ENCODE measurements around the gene PNPLA6. TPM values are rescaled to one million over a fixed set of nuclear protein-coding genes. Genes with fewer than 3 reads are reported as not detected.

PNPLA6 gene
- total RNA-seq (106 TPM), polyA plus RNA-seq (1 to 10 TPM; 6.6 to 9.2 (median 7.2) TPM)

- ATAC-seq (ENCODE audit: low read depth in 2 of 2) (peak; percentile 82 to 84), DNase-seq (peak; percentile 89 to 95 (median 92))
- H3K27ac Mint-ChIP-seq, result peak within 1 kb of the TSS; percentile 87 to 96 (median 93)
- peaks cover 12% of the 10 kb centered on the region for H3K36me3 Mint-ChIP-seq
- Histone ChIP-seq H3K9me3 (ENCODE audit: control insufficient read depth in 2 of 2, low read length in 2 of 2) (no peaks in the 10 kb centered on the region), H3K4me3 (ENCODE audit: low read depth, low read length) (peak within 1 kb of the TSS; percentile 86), H3K4me1 (ENCODE audit: control insufficient read depth, insufficient read depth, low read length, poor library complexity, severe bottlenecking) (peaks cover 36% of the 10 kb centered on the region), H3K36me3 (ENCODE audit: control insufficient read depth, insufficient read depth, low read length) (peaks cover 10% of the 10 kb centered on the region), H3K27me3 (ENCODE audit: control insufficient read depth, insufficient read depth, low read length) (no peaks in the 10 kb centered on the region), H3K27ac (ENCODE audit: insufficient read depth, low read length, poor library complexity, severe bottlenecking) (peak within 1 kb of the TSS; percentile 76)
- H3K4me3 Mint-ChIP-seq, result peak within 1 kb of the TSS; percentile 94 to 100 (median 94)
- peaks cover 4 to 32% (median 8%) of the 10 kb centered on the region in 4 donors for H3K4me1 Mint-ChIP-seq
- no peaks in the 10 kb centered on the region for H3K9me3 Mint-ChIP-seq
- no peaks in the 10 kb centered on the region for H3K27me3 Mint-ChIP-seq
These were observed at the start of gene PNPLA6 for GRCh38 chr19:7535047-7535997. PNPLA6 (plus strand) TSS chr19:7535717; CDS start chr19:7535789, 72 bp downstream.

DNA sequence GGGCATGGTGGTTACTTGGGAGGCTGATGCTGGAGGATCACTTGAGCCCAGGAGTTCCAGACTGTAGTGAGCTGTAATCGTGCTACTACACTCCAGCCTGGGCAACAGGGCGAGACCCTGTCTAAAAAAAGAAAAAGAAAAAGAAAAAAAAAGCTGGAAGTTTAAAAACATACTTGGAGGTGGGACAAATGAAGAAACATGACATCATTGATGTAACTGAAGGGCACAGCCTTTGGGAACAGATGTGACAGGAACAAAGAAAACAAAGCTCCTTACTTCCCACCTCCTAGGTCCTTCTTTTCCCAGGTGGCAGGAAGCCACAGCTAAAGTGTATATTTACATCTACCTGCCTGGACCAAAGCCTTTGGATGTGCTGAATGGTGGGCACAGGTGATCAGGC is 48.6 kb upstream of the PNPLA6 start:
- H3K27ac ChIP-seq (ENCODE audit: insufficient read depth, low read length, poor library complexity, severe bottlenecking), result no peak overlapping the region
- ATAC-seq (ENCODE audit: low read depth in 2 of 2), result no peak
- H3K4me1 Mint-ChIP-seq, result peaks cover 7 to 15% (median 13%) of the 10 kb centered on the region in 4 donors
- DNase-seq, result no peak
- peak overlapping the region in 1 of 3 donors; percentile 77 for H3K27ac Mint-ChIP-seq
- peaks cover 8% of the 10 kb centered on the region for H3K27me3 Mint-ChIP-seq
- no peaks in the 10 kb centered on the region for H3K27me3 ChIP-seq (ENCODE audit: control insufficient read depth, insufficient read depth, low read length)
- no peaks in the 10 kb centered on the region for H3K36me3 Mint-ChIP-seq
- H3K4me1 ChIP-seq (ENCODE audit: control insufficient read depth, insufficient read depth, low read length, poor library complexity, severe bottlenecking), result peaks cover 12% of the 10 kb centered on the region
- H3K9me3 ChIP-seq (ENCODE audit: control insufficient read depth in 2 of 2, low read length in 2 of 2), result no peaks in the 10 kb centered on the region
- H3K36me3 ChIP-seq (ENCODE audit: control insufficient read depth, insufficient read depth, low read length), result no peaks in the 10 kb centered on the region
- H3K4me3 ChIP-seq (ENCODE audit: low read depth, low read length), result no peak overlapping the region
- H3K9me3 Mint-ChIP-seq, result no peaks in the 10 kb centered on the region
- H3K4me3 Mint-ChIP-seq, result peak overlapping the region in 2 of 4 donors; percentile 85 to 89

DNA sequence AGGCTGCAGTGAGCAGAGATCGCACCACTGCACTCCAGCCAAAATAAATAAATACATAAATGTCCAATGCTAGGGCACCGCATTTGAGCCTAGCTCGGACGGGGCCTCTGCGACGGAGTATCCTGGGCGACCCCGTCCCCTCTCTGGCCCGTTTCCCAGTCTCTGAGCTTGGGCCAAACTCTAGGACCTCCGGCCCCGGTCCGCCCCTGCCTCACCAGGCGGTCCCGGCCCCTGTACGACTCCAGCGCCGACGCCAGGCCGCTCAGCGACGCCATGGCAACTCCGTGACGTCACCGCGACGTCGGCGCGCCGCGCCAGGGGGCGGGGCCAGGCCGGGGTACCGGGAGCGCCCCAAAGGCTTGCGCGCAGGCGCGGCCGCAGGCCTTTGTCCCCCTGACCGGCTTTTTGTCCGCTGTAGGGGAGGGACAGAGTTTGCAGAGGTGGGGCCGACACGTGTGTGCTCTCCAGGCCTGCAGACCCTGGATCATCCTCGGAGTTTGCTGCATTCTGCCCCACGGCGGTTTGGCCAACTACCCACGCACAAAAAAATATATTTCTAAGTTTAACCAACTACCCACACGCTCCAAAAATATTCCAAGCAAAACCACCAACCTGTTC is 46.7 kb upstream of the PNPLA6 start, which contains the start of gene PEX11G:
Gene PEX11G, minus strand, starts transcription at position 300 of the 618 bp plus-strand sequence. Its CDS starts 25 bp downstream, at position 275.
- peak; percentile 88 to 91 for ATAC-seq (ENCODE audit: low read depth in 2 of 2)
- Histone ChIP-seq H3K27ac (ENCODE audit: insufficient read depth, low read length, poor library complexity, severe bottlenecking) (peak within 1 kb of the TSS; percentile 55), H3K36me3 (ENCODE audit: control insufficient read depth, insufficient read depth, low read length) (no peaks in the 10 kb centered on the region), H3K27me3 (ENCODE audit: control insufficient read depth, insufficient read depth, low read length) (no peaks in the 10 kb centered on the region), H3K9me3 (ENCODE audit: control insufficient read depth in 2 of 2, low read length in 2 of 2) (no peaks in the 10 kb centered on the region), H3K4me1 (ENCODE audit: control insufficient read depth, insufficient read depth, low read length, poor library complexity, severe bottlenecking) (peaks cover 6% of the 10 kb centered on the region), H3K4me3 (ENCODE audit: low read depth, low read length) (peak within 1 kb of the TSS; percentile 86)
- peak; percentile 85 to 87 (median 86) for DNase-seq
- Mint-ChIP-seq H3K4me1 (peaks cover 6 to 10% (median 8%) of the 10 kb centered on the region in 4 donors), H3K27me3 (peaks cover 11% of the 10 kb centered on the region), H3K4me3 (peak within 1 kb of the TSS; percentile 89 to 92 (median 92)), H3K27ac (peak within 1 kb of the TSS in 2 of 3 donors; percentile 88 to 93), H3K36me3 (no peaks in the 10 kb centered on the region), H3K9me3 (no peaks in the 10 kb centered on the region)

- peak overlapping the region; percentile 86 for H3K4me3 ChIP-seq (ENCODE audit: low read depth, low read length)
- peaks cover 6% of the 10 kb centered on the region for H3K27me3 Mint-ChIP-seq
- ATAC-seq (ENCODE audit: low read depth in 2 of 2), result no peak
These were observed 45.9 kb upstream of the PNPLA6 start for GRCh38 chr19:7489609-7490044.

DNA sequence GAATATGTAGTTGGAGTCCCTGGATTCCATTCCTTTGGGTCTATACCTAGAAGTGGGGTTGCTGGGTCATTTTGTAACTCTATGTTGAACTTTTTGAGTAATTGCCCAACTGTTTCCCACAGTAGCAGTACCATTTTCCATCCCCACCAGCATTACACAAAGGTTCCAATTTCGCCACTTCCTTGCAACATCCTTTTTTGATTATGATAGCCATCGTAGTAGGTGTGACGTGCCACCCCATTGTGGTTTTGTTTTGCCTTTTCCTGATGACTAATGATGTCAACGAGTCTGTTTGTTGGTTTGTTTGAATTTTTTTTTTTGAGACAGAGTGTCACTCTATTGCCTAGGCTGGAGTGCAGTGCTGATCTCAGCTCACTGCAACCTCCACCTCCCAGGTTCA is 43.4 kb upstream of the PNPLA6 start:
- peaks cover 25% of the 10 kb centered on the region for H3K27me3 Mint-ChIP-seq
- DNase-seq (peak in 1 of 3 donors; percentile 30), ATAC-seq (ENCODE audit: low read depth in 2 of 2) (no peak)
- no peaks in the 10 kb centered on the region for H3K27me3 ChIP-seq (ENCODE audit: control insufficient read depth, insufficient read depth, low read length)
- peak overlapping the region in 2 of 4 donors; percentile 29 to 72 for H3K4me3 Mint-ChIP-seq
- no peak overlapping the region for H3K27ac ChIP-seq (ENCODE audit: insufficient read depth, low read length, poor library complexity, severe bottlenecking)
- peaks cover 0 to 2% (median 0%) of the 10 kb centered on the region in 7 donors for H3K9me3 Mint-ChIP-seq
- H3K9me3 ChIP-seq (ENCODE audit: control insufficient read depth in 2 of 2, low read length in 2 of 2), result no peaks in the 10 kb centered on the region
- H3K36me3 Mint-ChIP-seq, result no peaks in the 10 kb centered on the region
- no peak overlapping the region for H3K4me3 ChIP-seq (ENCODE audit: low read depth, low read length)
- no peaks in the 10 kb centered on the region for H3K36me3 ChIP-seq (ENCODE audit: control insufficient read depth, insufficient read depth, low read length)
- H3K4me1 Mint-ChIP-seq, result peaks cover 6 to 10% (median 8%) of the 10 kb centered on the region in 4 donors
- H3K4me1 ChIP-seq (ENCODE audit: control insufficient read depth, insufficient read depth, low read length, poor library complexity, severe bottlenecking), result peaks cover 6% of the 10 kb centered on the region
- H3K27ac Mint-ChIP-seq, result peak overlapping the region in 2 of 3 donors; percentile 6 to 76

More at GRCh38 chr19:7489609-7490044, 45.9 kb upstream of the PNPLA6 start:
- no peak for DNase-seq
- no peaks in the 10 kb centered on the region for H3K27me3 ChIP-seq (ENCODE audit: control insufficient read depth, insufficient read depth, low read length)
- Mint-ChIP-seq H3K4me3 (peak overlapping the region; percentile 89 to 92 (median 92)), H3K36me3 (no peaks in the 10 kb centered on the region), H3K27ac (peak overlapping the region in 2 of 3 donors; percentile 88 to 93), H3K9me3 (no peaks in the 10 kb centered on the region), H3K4me1 (peaks cover 6 to 10% (median 8%) of the 10 kb centered on the region in 4 donors)
- H3K9me3 ChIP-seq (ENCODE audit: control insufficient read depth in 2 of 2, low read length in 2 of 2), result no peaks in the 10 kb centered on the region
- peaks cover 6% of the 10 kb centered on the region for H3K4me1 ChIP-seq (ENCODE audit: control insufficient read depth, insufficient read depth, low read length, poor library complexity, severe bottlenecking)
- H3K36me3 ChIP-seq (ENCODE audit: control insufficient read depth, insufficient read depth, low read length), result no peaks in the 10 kb centered on the region
- H3K27ac ChIP-seq (ENCODE audit: insufficient read depth, low read length, poor library complexity, severe bottlenecking), result no peak overlapping the region

- peaks cover 25% of the 10 kb centered on the region for H3K27me3 Mint-ChIP-seq
- peak overlapping the region in 1 of 3 donors; percentile 6 for H3K27ac Mint-ChIP-seq
- H3K27ac ChIP-seq (ENCODE audit: insufficient read depth, low read length, poor library complexity, severe bottlenecking), result no peak overlapping the region
These were observed 43.0 kb upstream of the PNPLA6 start for GRCh38 chr19:7492558-7492957.

GRCh38 chr19:7494416-7495098 is 41.0 kb upstream of the PNPLA6 start:
- Mint-ChIP-seq H3K27me3 (peaks cover 35% of the 10 kb centered on the region), H3K9me3 (peaks cover 0 to 3% (median 0%) of the 10 kb centered on the region in 7 donors), H3K4me1 (peaks cover under 1 to 7% (median 5%) of the 10 kb centered on the region in 4 donors), H3K4me3 (peak overlapping the region in 1 of 4 donors; percentile 15), H3K27ac (no peak overlapping the region), H3K36me3 (no peaks in the 10 kb centered on the region)
- peaks cover under 1% of the 10 kb centered on the region for H3K4me1 ChIP-seq (ENCODE audit: control insufficient read depth, insufficient read depth, low read length, poor library complexity, severe bottlenecking)
- H3K27ac ChIP-seq (ENCODE audit: insufficient read depth, low read length, poor library complexity, severe bottlenecking), result no peak overlapping the region
- H3K4me3 ChIP-seq (ENCODE audit: low read depth, low read length), result no peak overlapping the region
- H3K36me3 ChIP-seq (ENCODE audit: control insufficient read depth, insufficient read depth, low read length), result no peaks in the 10 kb centered on the region
- no peaks in the 10 kb centered on the region for H3K9me3 ChIP-seq (ENCODE audit: control insufficient read depth in 2 of 2, low read length in 2 of 2)
- H3K27me3 ChIP-seq (ENCODE audit: control insufficient read depth, insufficient read depth, low read length), result no peaks in the 10 kb centered on the region
- ATAC-seq (ENCODE audit: low read depth in 2 of 2), result no peak
- no peak for DNase-seq

More at GRCh38 chr19:7492558-7492957, 43.0 kb upstream of the PNPLA6 start:
- Histone ChIP-seq H3K4me1 (ENCODE audit: control insufficient read depth, insufficient read depth, low read length, poor library complexity, severe bottlenecking) (peaks cover 6% of the 10 kb centered on the region), H3K9me3 (ENCODE audit: control insufficient read depth in 2 of 2, low read length in 2 of 2) (no peaks in the 10 kb centered on the region), H3K4me3 (ENCODE audit: low read depth, low read length) (no peak overlapping the region), H3K36me3 (ENCODE audit: control insufficient read depth, insufficient read depth, low read length) (no peaks in the 10 kb centered on the region), H3K27me3 (ENCODE audit: control insufficient read depth, insufficient read depth, low read length) (no peaks in the 10 kb centered on the region)
- Mint-ChIP-seq H3K9me3 (peaks cover 0 to 2% (median 0%) of the 10 kb centered on the region in 7 donors), H3K4me3 (peak overlapping the region in 2 of 4 donors; percentile 29 to 72), H3K4me1 (peaks cover 6 to 10% (median 8%) of the 10 kb centered on the region in 4 donors), H3K36me3 (no peaks in the 10 kb centered on the region)
- ATAC-seq (ENCODE audit: low read depth in 2 of 2), result no peak
- DNase-seq, result no peak
